Esophagus squamous epithelium (tissue), 5 donors: ENCODE measurements around the gene NMNAT2. TPM values are rescaled to one million over a fixed set of nuclear protein-coding genes. Genes with fewer than 3 reads are reported as not detected.

Experiments
- DNase-seq: peaks from one replicate; lab custom pipeline; 2025; lab: John Stamatoyannopoulos, UW
- H3K27ac ChIP-seq, 4 donors: fragments of 200-600 bp; sonication (generic); one replicate each; pipeline ENCODE4 v1.5.1; 2016 to 2019; ENCODE audit warnings: mild to moderate bottlenecking in 1 of 4
- H3K27me3 ChIP-seq, 4 donors: fragments of 200-600 bp; sonication (generic); 1 replicate in 3 of 4; 2 replicates in 1 of 4; pipeline versions ENCODE4 v1.5.1 to v1.6.0; 2017 to 2021; ENCODE audit warnings: antibody characterized with exemption in 1 of 4
- H3K36me3 ChIP-seq, 3 donors: fragments of 200-600 bp; sonication (generic); one replicate each; pipeline ENCODE4 v1.5.1; 2016 to 2019
- H3K4me1 ChIP-seq, 3 donors: fragments of 200-600 bp; sonication (generic); one replicate each; pipeline ENCODE4 v1.5.1; 2017 to 2019
- H3K4me3 ChIP-seq, 4 donors: fragments of 200-600 bp; sonication (generic); 1 replicate in 3 of 4; 2 replicates in 1 of 4; pipeline ENCODE4 v1.5.1; 2016 to 2019; ENCODE audit warnings: mild to moderate bottlenecking in 2 of 4, moderate library complexity in 1 of 4
- H3K9me3 ChIP-seq, 3 donors: fragments of 200-600 bp; sonication (generic); one replicate each; pipeline ENCODE4 v1.5.1; 2016 to 2019
- CTCF ChIP-seq, 6 experiments: fragments of 450-650 bp in 4 of 6; fragments of 200-600 bp in 2 of 6; sonication (generic) in 2 of 6; IDR thresholded peaks; one replicate each; pipeline ENCODE4 v1.5.1; 2016 to 2019; ENCODE audit warnings: antibody characterized with exemption in 6 of 6, mild to moderate bottlenecking in 4 of 6, moderate library complexity in 4 of 6
- POLR2A ChIP-seq, 4 donors: fragments of 450-650 bp; IDR thresholded peaks; one replicate each; pipeline ENCODE4 v1.6.1; 2017; ENCODE audit warnings: antibody characterized with exemption in 4 of 4, mild to moderate bottlenecking in 4 of 4, moderate library complexity in 3 of 4
- WGBS, 2 donors: methylation state at CpG; one replicate each; pipeline ENCODE4 v1.1.5; 2018; 5-methylcytosine and 5-hydroxymethylcytosine counted together
- intact Hi-C: fragments of 100-400 bp; cut with DNase I; formaldehyde crosslinking; loops from one replicate; pipeline ENCODE4 v1.15.0; 2022
- total RNA-seq, 4 donors: library from RNA; depleted of rRNA; stranded (reverse); fragments of >200 nt; gene quantifications; one replicate each; pipeline ENCODE4 v1.1.0, GENCODE V29; 2016
- donor health status: DM: yes; HTN: yes; CAD: no.

The NMNAT2 gene
- total RNA-seq, 4 donors from 2014 or later, result 0.18 to 1.1 (median 0.26) TPM; not detected in 1

- TF ChIP-seq CTCF (IDR thresholded peaks at IDR 0.05) (no peak), POLR2A (IDR thresholded peaks at IDR 0.05) (no peak)
- Histone ChIP-seq H3K27ac (no peak overlapping the region), H3K36me3 (no peaks in the 10 kb centered on the region), H3K4me3 (no peak overlapping the region), H3K27me3 (no peaks in the 10 kb centered on the region), H3K9me3 (no peaks in the 10 kb centered on the region), H3K4me1 (peaks cover 0 to 9% (median 6%) of the 10 kb centered on the region in 3 donors)
- intact Hi-C loops, result no loop called here
- DNase-seq, result no peak
Measured at GRCh38 chr1:183300395-183300794, 117.8 kb downstream of the NMNAT2 start.

- H3K27ac ChIP-seq, result no peak overlapping the region
- DNase-seq, result no peak
- no peak overlapping the region for H3K4me3 ChIP-seq
- no peaks in the 10 kb centered on the region for H3K9me3 ChIP-seq
- 87 to 89% methylated on average over 4 of the region's 4 CpGs for WGBS, 2 donors
- peaks cover 4 to 17% (median 10%) of the 10 kb centered on the region in 3 donors for H3K4me1 ChIP-seq
- intact Hi-C loops, result no loop called here
- TF ChIP-seq CTCF (IDR thresholded peaks at IDR 0.05) (no peak), POLR2A (IDR thresholded peaks at IDR 0.05) (no peak)
- H3K36me3 ChIP-seq, result no peaks in the 10 kb centered on the region
- H3K27me3 ChIP-seq, result no peaks in the 10 kb centered on the region
Measured at GRCh38 chr1:183296782-183297181, 121.4 kb downstream of the NMNAT2 start.

- WGBS, 2 donors, result 49 to 69% methylated on average over 5 of the region's 5 CpGs
- H3K36me3 ChIP-seq, result no peaks in the 10 kb centered on the region
- no peak for DNase-seq
- H3K9me3 ChIP-seq, result no peaks in the 10 kb centered on the region
- H3K27ac ChIP-seq, result no peak overlapping the region
- intact Hi-C loops, result no loop called here
- peaks cover 7 to 23% (median 11%) of the 10 kb centered on the region in 3 donors for H3K4me1 ChIP-seq
- no peak overlapping the region for H3K4me3 ChIP-seq
- TF ChIP-seq CTCF (IDR thresholded peaks at IDR 0.05) (no peak), POLR2A (IDR thresholded peaks at IDR 0.05) (no peak)
- no peaks in the 10 kb centered on the region for H3K27me3 ChIP-seq
Measured at GRCh38 chr1:183295521-183295920, 122.7 kb downstream of the NMNAT2 start.

GRCh38 chr1:183293876-183294275, 124.3 kb downstream of the NMNAT2 start:
- H3K27ac ChIP-seq, result no peak overlapping the region
- H3K4me3 ChIP-seq, result no peak overlapping the region
- H3K36me3 ChIP-seq, result no peaks in the 10 kb centered on the region
- DNase-seq, result no peak
- H3K27me3 ChIP-seq, result no peaks in the 10 kb centered on the region
- H3K9me3 ChIP-seq, result no peaks in the 10 kb centered on the region
- TF ChIP-seq CTCF (IDR thresholded peaks at IDR 0.05), result no peak
- no peak for TF ChIP-seq POLR2A (IDR thresholded peaks at IDR 0.05)
- WGBS, 2 donors, result 79 to 91% methylated on average over 1 of the region's 1 CpG
- intact Hi-C loops, result no loop called here
- H3K4me1 ChIP-seq, result peaks cover 7 to 23% (median 11%) of the 10 kb centered on the region in 3 donors

- intact Hi-C loops, result no loop called here
- H3K27ac ChIP-seq, result no peak overlapping the region
- no peak for DNase-seq
- no peak overlapping the region for H3K4me3 ChIP-seq
- H3K9me3 ChIP-seq, result no peaks in the 10 kb centered on the region
- no peaks in the 10 kb centered on the region for H3K36me3 ChIP-seq
- WGBS, 2 donors, result 68 to 72% methylated on average over 4 to 7 of the region's 9 CpGs
- H3K27me3 ChIP-seq, result no peaks in the 10 kb centered on the region
- no peak for TF ChIP-seq POLR2A (IDR thresholded peaks at IDR 0.05)
- TF ChIP-seq CTCF (IDR thresholded peaks at IDR 0.05), result no peak
- H3K4me1 ChIP-seq, result peaks cover 7 to 23% (median 11%) of the 10 kb centered on the region in 3 donors
Measured at GRCh38 chr1:183293241-183293640, 124.9 kb downstream of the NMNAT2 start.
